H1 (cell line): ENCODE measurements around the gene TSTD2.

Experiments used
- CEBPB ChIP-seq: IDR thresholded peaks from 2 replicates; pipeline ENCODE4 v1.6.1; 2012; ENCODE audit warnings: low read depth, low read length
- CHD2 ChIP-seq: IDR thresholded peaks from 2 replicates; pipeline ENCODE4 v1.6.1; 2012; ENCODE audit warnings: low read length, improper control_type of control experiment
- EP300 ChIP-seq, 2 experiments: IDR thresholded peaks; 1 replicate in 1 of 2; 2 replicates in 1 of 2; pipeline ENCODE4 v1.6.1; 2011 to 2012; ENCODE audit warnings: low read depth in 2 of 2, low read length in 2 of 2, mild to moderate bottlenecking in 2 of 2, borderline replicate concordance in 1 of 2, inconsistent platforms in 1 of 2, moderate library complexity in 1 of 2
- EZH2 ChIP-seq: fragments of 200-600 bp; sonication (generic); IDR thresholded peaks from 2 replicates; pipeline ENCODE4 v1.7.1; 2012; ENCODE audit warnings: low read depth, mild to moderate bottlenecking, moderate library complexity, low read length, inconsistent platforms; ENCODE audit not compliant: severe bottlenecking
- POLR2A ChIP-seq, 2 experiments: IDR thresholded peaks; 1 replicate in 1 of 2; 2 replicates in 1 of 2; pipeline ENCODE4 v1.6.1; 2011; ENCODE audit warnings: low read depth in 2 of 2, low read length in 2 of 2, mild to moderate bottlenecking in 2 of 2; ENCODE audit errors: control extremely low read depth in 1 of 2
- POLR2AphosphoS5 ChIP-seq: IDR thresholded peaks from 2 replicates; pipeline ENCODE4 v1.6.1; 2011; ENCODE audit warnings: low read depth, low read length
- SP1 ChIP-seq: IDR thresholded peaks from 2 replicates; pipeline ENCODE4 v1.6.1; 2011; ENCODE audit warnings: low read depth, low read length
- TF ChIP-seq, protein P1 (sequence below), 3 experiments: IDR thresholded peaks; 1 replicate in 2 of 3; 2 replicates in 1 of 3; pipeline versions ENCODE4 v1.5.1 to v1.6.1; 2011; ENCODE audit warnings: low read length in 3 of 3, mild to moderate bottlenecking in 3 of 3, inconsistent platforms in 2 of 3, low read depth in 1 of 3, moderate library complexity in 1 of 3; ENCODE audit not compliant: insufficient read depth in 1 of 3; ENCODE audit errors: control extremely low read depth in 1 of 3

DNA sequence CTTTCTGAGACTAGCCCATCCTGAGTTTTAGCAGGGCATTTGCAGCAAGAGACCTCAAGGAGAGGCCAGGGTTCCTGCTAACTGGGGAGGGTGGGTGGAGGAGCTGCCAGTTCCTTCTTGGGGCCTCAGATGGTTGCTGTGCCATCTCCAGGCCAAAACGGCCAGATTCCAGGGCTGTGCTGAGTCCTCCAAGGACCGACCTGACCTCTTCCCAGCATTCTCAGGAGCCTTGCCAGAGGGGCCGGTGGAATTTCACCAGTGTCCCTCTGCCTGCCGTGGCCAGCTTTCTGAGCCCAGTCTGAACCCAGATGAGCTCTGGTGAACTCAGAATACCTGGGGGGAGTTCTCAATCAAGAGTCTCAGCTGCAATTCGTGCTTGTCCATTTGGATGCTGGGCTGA lies 54.3 kb downstream of the TSTD2 start:
- TF ChIP-seq POLR2A (IDR thresholded peaks at IDR 0.05; ENCODE audit: control extremely low read depth in 1 of 2, low read depth in 2 of 2, low read length in 2 of 2) (no peak), CHD2 (no peak), POLR2AphosphoS5 (no peak), EZH2 (no peak), CEBPB (no peak), EP300 (IDR thresholded peaks at IDR 0.05; ENCODE audit: borderline replicate concordance in 1 of 2, low read depth in 2 of 2, low read length in 2 of 2) (no peak), SP1 (no peak)
- TF ChIP-seq, protein P1, sequence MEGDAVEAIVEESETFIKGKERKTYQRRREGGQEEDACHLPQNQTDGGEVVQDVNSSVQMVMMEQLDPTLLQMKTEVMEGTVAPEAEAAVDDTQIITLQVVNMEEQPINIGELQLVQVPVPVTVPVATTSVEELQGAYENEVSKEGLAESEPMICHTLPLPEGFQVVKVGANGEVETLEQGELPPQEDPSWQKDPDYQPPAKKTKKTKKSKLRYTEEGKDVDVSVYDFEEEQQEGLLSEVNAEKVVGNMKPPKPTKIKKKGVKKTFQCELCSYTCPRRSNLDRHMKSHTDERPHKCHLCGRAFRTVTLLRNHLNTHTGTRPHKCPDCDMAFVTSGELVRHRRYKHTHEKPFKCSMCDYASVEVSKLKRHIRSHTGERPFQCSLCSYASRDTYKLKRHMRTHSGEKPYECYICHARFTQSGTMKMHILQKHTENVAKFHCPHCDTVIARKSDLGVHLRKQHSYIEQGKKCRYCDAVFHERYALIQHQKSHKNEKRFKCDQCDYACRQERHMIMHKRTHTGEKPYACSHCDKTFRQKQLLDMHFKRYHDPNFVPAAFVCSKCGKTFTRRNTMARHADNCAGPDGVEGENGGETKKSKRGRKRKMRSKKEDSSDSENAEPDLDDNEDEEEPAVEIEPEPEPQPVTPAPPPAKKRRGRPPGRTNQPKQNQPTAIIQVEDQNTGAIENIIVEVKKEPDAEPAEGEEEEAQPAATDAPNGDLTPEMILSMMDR (IDR thresholded peaks at IDR 0.05; ENCODE audit: control extremely low read depth in 1 of 3, insufficient read depth in 1 of 3, low read depth in 1 of 3, low read length in 3 of 3), result no peak
